Stimulated activated CD4-positive, alpha-beta T cell treated with anti-CD3 and anti-CD28 coated beads, Interleukin-4, amount 100 ng/mL, for 48 hours (primary cell): ENCODE measurements around the gene C17orf113.

Experiments used
- DNase-seq, 2 donors: peaks; one replicate each; pipeline ENCODE4 v3.0.0-alpha.2; 2020; ENCODE audit warnings: low read depth in 2 of 2

Gene C17orf113

DNA sequence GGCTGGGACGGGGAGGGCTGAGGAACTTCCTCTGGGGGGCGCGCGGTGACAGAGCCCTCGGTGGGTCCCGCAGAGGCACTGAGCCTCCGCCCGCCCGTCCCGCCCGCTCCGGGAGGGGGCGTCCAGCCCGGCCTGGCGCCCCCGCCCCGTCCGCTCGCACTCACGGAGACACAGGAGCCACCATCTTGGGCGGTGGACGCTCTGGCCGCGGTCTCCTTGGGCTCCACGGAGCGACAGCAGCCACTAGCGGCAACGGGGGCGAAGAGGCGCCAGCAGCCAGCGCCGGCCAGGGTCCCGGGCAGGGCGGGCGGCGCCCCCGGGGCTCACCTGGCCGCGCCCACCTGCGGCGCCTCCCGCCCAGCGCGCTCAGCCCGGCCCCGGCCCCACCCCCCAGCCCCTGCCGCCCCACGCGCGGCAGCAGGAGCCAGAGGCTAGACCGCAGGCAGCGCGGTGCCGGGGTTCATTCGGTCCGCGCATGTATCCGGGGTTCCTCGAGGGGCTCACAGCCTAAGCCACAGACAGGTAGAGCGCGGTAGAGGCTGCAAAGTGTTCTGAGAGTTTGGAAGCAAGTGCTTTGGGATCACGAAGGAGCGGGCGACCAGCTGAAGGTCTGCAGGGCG lies at the start of gene C17orf113:
Gene C17orf113, minus strand, starts transcription at position 209 of the 620 bp plus-strand sequence. CDS start 7,225 bp downstream, outside the sequence.
- DNase-seq = peak; percentile 9 to 24

DNA sequence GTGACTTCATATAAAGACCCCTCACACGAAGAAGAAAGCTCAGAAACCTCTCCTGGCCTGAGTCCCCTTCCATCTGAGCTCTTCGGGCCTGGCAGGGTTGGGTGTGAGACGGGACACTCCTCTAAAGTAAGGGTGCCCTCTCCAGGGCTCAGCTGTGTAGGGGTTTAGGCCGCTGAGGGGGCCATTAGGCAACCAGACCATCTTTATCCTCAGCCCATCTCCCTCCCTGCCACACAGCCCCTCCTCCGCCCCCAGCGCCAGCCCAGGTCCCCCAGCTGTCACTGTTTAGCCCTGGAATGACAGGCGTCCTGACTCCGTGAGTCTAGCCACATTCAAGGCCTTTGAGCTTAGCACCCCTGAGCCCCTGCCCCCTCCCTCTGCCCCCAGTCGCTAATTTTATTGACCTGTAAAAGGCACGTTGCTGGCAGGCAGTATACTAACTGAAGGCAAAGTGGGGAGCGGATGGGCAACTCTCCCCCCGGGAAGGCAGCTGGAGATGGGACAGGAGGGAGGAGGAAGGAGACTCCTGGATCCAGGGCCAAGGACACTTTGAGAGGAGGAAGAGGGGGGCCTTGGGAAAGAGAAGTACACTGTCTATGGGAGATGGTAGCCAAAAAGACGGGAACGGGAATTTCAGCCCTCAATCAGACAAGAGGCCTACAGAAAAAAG lies 48.5 kb upstream of the C17orf113 start:
- no peak for DNase-seq

DNA sequence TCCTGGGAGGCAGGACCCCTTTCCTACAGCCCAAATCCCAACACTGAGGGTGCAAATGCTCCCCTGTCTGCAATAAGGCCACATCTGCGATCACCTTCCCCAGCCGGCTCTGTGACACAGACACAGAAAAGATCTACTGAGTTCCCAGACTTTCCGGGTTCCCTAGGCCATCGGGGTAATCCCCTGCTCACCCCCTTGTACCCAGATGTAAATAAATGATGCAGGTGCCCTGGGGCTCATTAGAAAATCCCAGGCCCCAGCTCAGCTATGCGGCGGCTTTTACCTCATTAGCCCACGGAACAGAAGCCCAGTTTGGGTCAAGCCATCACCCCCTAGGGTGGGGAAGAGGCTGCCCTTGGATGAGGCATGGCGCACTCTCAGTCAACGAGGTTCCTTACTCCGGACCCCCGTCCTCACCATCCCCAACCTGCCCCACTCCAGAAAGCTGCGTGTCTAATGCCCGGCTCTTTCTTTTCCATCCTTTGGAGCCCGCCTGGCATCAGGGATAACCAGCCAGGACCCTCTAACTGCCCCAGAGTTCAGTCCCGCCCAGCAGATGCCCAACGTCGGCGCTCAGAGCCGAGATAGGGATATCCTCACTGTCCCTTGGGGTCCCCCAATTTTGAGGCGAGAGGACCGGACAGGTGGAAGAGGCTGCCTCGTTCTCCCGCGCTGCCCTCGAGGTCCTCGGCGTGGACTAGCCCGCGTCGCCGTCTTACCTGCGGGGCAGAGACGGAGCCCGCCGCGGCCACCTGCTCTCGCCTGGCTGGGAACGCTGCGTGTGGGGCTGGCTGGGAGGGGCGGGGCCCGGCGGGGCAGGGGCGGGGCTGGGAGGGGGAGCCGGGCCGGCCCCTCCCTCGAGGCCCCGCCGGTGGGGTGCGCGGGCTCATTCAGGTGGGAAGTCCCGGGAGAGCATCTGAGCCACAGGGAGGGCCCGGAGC lies 47.6 kb upstream of the C17orf113 start, which contains the start of gene ZNF385C:
Gene ZNF385C, minus strand, starts transcription at position 783 of the 941 bp plus-strand sequence. CDS start 35,417 bp downstream, outside the sequence.
- DNase-seq = peak in 1 of 2 donors; percentile 45

DNA sequence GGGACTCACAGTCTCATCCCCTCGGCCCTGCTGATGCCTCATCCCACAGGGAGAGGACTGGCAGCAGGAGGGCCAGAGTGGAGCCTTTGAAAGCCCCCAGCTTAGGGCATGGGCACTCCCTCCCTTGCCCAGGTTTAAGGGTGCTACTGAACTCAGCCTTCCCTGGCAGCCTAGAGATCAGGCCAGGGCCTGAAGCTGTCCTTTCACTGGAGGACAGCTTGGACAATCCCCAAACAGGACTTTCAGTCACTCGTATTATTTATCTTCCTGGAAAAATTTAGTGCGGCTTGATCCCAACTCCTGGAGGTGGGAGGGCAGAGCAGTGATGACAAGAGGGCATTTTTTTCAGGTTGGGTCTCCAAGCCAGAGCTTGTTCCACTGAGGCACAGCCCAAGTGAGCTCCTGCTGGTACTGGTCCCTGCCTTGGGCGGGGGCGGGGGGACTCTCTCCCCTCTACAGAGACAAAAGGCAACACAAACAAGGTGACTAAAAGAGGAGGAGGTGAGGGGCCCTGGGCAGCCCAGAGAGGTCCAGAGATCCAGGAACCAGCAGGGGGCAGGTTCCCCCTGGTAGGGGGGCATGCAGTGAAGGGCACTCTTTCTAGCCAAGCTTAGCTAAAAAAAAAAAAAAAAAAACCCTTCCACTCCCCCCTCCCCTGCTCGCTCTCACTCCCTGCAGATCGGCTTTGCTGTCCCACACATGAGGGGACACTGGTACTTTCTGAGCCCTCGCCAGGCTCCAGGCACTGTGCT lies 46.1 kb upstream of the C17orf113 start:
- no peak for DNase-seq

DNA sequence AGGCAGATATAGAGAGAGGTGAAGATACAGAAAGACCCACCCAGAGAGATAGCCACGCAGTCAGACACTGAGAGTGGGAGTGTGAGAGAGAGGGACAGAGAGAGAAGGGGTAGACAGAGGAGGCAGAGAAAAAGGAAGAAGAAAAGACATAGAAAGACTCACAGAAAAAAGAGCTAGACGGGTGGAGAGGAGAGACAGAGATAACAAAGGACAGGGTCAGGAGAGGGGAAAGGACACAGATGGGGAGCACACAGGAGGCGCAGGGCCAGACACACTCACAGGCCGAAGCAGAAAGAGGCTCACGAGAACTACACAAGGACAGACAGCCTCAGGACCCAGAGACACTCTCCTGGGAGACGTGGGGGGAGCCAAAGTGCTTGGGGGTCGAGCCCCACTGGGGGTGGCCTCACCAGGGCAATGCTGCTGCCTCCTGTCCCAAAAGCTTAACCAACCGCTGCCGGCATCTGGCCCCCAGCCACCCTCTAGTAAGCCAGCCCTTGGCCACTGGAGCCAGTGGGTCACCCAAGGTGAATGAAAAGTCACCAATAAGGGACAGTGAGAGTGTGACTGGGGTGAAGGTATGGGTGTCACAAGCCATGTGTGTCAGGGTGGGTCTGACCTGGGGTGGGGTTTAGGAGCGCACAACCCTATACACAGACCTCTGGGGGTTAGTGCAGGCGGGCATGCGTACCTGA lies 44.1 kb upstream of the C17orf113 start:
- no peak for DNase-seq

DNA sequence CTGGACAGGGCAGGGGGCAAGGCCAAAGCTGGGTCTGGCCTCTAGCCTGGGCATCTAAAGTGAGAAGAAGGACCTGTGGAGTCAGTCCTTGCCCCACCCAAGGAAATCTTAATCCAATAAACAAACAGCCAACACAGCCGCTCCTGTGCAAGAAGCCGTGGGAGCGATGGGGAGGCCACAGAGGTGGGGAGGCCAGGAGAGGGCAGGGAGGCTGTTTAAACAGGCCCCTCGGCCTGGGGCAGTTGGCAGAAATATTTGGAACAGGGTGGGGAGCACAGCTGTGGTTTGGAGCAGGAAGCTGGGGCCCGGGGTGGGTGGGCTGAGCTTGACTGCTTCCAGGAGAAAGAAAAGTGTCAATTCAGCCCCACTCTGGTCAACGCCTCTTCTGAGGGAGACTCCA lies 42.5 kb upstream of the C17orf113 start:
- no peak for DNase-seq

DNA sequence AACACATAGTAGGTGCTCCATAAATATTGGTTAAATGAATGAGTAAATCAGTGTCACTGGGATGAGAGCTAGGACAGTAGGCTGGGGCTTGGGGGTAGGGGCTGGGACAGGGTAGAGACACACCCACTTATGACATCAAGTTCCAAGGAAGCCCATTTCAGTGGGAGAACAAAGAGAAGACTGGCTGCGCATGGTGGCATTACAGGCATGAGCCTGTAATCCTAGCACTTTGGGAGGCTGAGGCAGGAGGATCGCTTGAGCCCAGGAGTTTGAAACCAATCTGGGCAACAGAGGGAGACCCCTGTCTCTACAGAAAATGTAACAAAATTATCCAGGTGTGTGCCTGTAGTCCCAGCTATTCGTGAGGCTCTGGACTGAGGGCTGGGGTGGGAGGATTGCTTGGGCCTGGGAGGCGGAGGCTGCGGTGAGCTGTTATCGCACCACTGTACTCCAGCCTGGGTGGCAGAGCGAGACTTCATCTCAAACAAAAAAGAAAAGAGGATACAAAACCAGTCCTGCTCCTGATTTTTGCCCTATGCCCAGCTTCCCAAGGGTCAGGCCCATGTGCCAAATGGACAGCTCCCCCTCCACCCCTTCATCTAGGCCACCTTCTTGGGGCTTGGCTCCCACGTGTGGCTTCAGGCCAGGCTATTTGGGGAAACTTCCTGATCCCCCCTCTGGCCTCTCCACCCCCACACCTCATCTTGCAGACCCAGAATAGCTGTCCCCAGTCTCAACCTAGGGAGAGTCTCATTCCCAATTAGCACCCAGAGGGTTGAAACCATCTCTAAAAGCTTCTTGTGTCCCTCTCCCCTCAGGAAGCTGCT lies 40.8 kb upstream of the C17orf113 start:
- DNase-seq = no peak

DNA sequence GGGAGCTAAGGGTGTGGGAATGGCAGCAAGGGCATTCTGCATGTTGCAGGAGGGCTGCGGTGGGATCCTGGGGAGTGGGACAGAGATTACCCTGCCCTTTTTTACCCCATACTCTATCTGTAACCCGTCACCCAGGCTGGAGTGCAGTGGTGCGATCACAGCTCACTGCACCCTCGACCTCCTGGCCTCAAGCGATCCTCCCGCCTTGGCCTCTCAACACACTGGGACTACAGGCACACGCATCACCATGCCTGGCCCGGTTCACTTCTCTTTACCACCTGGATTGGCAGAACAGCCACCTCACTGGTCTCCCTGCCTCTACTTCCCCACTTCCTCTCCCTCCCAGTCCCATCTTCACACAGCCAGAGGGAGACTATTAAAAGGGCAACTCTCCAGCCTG lies 38.3 kb upstream of the C17orf113 start:
- no peak for DNase-seq

DNA sequence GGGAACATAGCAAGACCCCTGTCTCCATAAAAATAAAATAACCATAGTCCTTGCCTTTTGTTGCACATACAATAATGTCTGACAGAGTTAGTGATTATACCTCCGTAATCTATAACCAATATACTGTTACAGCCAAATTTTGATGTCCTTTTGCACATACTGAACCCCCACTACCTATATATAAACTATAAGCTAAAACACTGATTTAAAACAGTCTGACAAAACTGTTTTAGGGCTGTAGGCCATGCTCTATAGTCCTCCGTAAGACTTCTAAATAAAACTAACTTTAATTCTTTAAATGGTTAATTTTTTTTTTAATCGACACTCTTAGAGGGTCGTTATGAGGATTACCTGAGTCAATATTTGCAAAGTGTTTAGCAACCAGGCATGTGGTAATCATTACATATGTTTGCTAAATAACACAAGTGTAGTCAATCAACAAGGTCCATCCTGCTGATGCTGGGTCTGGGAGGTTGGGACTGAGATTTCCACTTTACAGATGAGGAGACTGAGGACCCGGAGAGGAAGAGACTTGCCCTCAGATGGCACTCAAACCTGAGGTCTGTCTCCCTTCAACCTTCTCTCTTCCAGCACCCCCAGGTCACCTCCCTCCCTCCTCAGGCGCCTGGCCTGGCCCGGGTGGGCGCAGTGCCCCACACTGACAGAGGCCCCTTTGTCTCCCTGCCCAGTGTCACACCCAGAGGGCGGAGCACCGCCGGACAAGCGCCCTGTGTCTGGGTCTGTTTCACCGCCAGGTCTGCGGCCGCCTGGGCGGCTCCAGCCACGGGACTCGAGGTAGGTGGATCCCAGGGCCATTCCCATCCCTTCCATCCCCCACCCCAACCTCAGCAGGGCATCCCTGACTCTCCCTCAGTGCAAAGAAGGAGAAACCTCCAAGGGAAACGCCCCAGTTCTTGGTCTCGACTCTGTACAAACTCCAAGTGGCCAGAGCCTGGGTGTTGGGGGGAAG lies 37.6 kb upstream of the C17orf113 start:
- no peak for DNase-seq

DNA sequence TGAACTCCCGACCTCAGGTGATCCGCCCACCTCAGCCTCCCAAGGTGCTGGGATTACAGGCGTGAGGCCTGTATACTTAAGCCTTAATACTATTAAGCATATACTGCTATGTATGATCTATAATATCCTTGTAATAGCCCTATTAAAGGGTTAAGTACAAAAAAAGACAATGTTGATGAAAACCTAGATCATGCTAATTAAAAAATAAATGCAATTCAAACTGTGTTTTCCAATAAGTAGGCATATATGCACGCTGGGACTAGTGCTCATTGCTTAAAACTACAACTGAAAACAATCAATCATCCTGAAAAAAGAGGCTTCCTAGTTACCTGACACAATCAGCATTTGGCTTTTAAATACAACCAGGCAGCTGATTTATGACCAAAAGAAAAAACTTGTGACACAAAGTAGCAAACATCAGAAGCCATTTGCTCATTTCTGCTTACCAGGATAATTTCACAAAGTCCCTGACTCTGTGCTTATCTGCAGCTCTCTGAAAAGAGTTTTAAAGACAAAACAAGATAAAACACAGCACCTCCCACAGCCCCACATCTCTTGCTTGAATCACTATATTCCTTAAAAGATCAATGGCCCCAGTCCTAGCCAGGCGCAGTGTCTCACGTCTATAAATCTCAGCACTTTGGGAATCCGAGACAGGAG lies 36.8 kb upstream of the C17orf113 start:
- no peak for DNase-seq

DNA sequence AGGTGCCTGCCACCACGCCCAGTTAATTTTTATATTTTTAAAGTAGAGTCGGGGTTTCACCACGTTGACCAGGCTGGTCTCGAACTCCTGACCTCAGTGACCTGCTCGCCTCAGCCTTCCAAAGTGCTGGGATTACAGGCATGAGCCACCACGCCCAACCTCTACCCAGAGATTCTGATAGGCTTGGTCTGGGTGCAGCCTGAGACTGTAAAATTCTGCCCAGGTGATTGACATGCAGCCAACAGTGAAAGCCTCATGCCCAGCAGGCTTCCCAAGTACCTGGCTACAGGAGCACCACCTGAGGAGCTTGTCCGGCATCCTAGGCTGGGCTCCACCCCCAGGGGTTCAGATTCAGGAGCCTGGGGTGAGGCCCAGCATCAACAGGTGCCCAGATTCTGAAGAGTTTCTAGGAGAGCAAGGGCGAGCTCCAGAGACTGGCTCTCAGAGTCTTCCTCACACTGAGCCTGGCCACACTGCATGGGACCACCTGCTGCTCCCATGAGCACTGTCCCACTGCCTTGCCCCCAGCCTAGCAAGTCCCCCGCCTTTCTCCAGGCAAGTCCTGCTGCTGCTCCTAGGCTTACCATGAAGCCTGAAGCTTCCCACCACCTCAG lies 31.2 kb upstream of the C17orf113 start:
- DNase-seq = no peak

DNA sequence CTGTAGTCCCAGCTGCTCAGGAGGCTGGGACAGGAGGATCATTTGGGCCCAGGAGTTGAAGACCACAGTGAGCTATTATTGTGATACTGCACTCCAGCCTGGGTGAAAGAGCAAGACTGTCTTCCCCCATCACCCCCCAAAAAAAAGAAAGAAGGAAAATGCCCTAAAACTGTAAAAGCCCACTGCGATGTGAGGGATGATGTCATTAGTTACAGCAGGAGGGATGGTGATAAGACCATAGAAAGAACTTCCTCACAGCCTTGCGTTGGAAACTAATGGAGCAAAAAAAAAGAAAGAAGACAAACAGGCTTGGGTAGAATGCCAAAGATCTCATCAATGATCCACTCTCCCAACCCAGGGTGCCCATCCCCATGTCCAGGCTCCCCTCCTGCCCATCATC lies 29.1 kb upstream of the C17orf113 start:
- DNase-seq = no peak

DNA sequence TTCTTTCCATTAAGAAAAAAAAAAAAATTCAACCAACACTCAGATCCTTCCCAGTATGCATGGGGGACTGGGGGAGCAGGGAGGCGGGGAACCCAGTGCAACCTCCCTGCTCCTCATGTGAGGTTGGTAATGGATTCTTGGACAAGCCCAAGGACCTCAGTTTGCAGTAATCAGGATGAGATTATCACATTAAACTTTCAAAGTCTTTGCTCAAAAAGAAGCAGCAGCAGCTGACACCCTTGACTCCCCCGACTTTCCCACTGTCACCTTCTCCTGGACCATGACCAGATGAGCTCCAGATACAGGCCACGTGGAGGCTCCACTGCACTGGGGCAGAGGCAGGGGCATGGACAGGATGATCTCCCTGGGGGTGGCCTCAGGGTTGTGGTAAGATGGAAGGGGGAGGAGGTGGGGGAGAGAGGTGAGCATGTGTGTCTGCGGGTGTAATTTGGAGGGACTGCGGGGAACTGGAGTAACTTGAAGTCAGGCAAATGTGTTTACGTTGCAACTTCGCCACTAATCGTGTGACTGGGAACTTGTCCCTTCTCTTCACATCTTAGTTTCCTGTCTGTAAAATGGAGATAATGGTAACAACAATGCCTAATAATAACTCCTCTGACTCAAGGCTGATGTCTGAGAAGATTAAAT lies 28.1 kb upstream of the C17orf113 start:
- no peak for DNase-seq

DNA sequence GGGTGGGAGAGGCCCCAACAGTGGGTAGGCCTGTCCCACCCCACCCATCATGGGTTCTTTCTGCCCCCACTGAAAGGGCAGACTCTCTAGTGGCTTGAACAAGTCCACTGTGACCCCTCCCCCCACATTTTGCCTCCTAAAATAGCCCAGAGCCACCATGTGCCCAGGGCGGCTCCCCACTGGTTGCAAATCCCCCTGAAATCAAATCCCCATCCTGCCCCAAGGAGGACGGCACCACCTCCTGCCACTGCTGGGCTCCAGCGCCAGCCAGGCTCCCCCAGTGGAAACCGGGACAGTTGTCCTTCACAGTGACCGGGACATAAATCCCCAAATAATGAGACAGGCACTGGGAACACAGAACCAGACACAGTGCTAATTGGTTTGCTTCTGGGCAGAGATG lies 27.4 kb upstream of the C17orf113 start:
- DNase-seq = no peak

DNA sequence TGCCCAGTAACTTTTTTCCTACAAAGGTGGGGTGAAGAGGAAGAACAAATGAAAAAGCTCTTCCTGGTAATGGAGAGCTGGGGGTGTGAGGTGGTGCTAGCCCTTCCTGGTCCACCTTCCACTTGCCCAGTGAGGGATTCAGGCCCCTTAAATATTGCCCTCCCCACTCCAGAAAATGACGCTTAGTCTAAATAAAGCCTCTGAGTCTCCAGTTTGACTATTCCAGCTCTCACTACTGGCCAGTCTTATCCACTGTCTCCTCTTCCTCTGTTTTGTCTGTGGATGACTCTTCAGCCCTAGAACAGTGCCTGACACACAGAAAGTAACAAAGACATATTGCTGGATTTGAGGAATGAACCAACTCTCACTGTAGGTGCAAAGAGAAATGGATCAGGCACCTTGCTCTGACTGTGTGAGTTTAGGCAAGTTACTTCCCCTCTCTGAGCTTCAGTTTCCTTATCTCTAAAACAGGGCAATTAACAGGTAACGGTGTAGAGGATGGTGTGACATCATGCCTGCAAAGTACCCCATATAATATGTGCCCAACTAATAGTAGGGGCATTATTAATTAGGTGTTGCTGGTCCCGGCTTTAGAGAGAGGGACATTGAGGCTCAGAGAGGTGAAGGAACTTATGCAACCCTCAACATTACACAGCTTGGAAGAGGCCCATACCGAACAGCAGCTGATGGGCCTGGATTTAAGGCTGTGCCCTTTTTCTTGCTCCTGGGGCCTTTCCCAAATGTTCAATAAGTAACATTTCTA lies 26.6 kb upstream of the C17orf113 start:
- no peak for DNase-seq

DNA sequence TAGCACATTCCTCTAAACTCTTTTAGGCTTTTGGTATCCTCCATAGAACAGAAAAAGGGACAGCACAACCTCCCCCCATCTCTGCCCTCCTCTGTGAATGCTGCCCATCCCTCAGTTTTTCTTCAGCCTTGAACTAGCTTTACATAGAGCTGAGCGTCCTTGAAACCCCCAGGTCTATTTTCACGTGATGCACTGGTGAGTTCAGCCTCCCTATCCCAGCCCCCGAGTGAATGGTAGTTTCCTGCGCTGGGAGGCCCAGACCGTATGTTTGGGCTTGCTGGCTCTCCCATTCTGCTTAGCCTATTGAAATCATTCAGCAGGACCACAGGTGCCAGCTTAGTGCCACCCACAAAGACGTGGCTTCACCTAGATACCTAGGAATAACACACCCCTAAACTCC lies 25.4 kb upstream of the C17orf113 start:
- DNase-seq = no peak
